CD14-positive monocyte (primary cell): ENCODE results near the gene NONO. TPM values are rescaled to one million over a fixed set of nuclear protein-coding genes. Genes with fewer than 3 reads are reported as not detected.
"Not testable (repeated sequence)": the region's sequence is repeated elsewhere in the genome, so short reads cannot be mapped to it uniquely, and the experiment has no call there.

Experiments used
- DNase-seq, 3 donors: peaks; one replicate each; pipeline ENCODE4 v3.0.0-alpha.2; 2011 to 2022
- H2AFZ ChIP-seq: 2 replicates; pipeline ENCODE4 v1.6.0; 2012; ENCODE audit warnings: mild to moderate bottlenecking, low read depth, low read length, inconsistent platforms; ENCODE audit not compliant: insufficient read depth, poor library complexity, severe bottlenecking
- H3K27ac ChIP-seq, 2 donors: 1 replicate in 1 of 2; 2 replicates in 1 of 2; pipeline ENCODE4 v1.5.1; 2012 to 2013; ENCODE audit warnings: low read length in 2 of 2, control low read depth in 1 of 2, inconsistent platforms in 1 of 2, low read depth in 1 of 2, mild to moderate bottlenecking in 1 of 2
- H3K27me3 ChIP-seq, 2 donors: one replicate each; pipeline versions ENCODE4 v1.6.0 to v1.6.1; 2011 to 2013; ENCODE audit warnings: low read length in 2 of 2; ENCODE audit not compliant: control insufficient read depth in 2 of 2, insufficient read depth in 2 of 2
- H3K36me3 ChIP-seq, 2 donors: replicated peaks in 1 of 2; 1 replicate in 1 of 2; 2 replicates in 1 of 2; pipeline versions ENCODE4 v1.5.1 to v1.6.1; 2012 to 2013; ENCODE audit warnings: low read length in 2 of 2, control low read depth in 1 of 2, inconsistent platforms in 1 of 2, mild to moderate bottlenecking in 1 of 2; ENCODE audit not compliant: insufficient read depth in 2 of 2, control insufficient read depth in 1 of 2
- H3K4me1 ChIP-seq, 2 donors: 1 replicate in 1 of 2; 2 replicates in 1 of 2; pipeline versions ENCODE4 v1.5.1 to v1.6.1; 2012 to 2013; ENCODE audit warnings: low read length in 2 of 2, control low read depth in 1 of 2, inconsistent platforms in 1 of 2, mild to moderate bottlenecking in 1 of 2, moderate library complexity in 1 of 2; ENCODE audit not compliant: insufficient read depth in 2 of 2, control insufficient read depth in 1 of 2
- H3K4me2 ChIP-seq: replicated peaks from 2 replicates; pipeline ENCODE3; 2012; ENCODE audit warnings: low read length, moderate library complexity, mild to moderate bottlenecking; ENCODE audit not compliant: poor library complexity, severe bottlenecking; ENCODE audit errors: extremely low read depth
- H3K4me3 ChIP-seq, 3 experiments: fragments of 200-600 bp in 1 of 3; sonication (generic) in 1 of 3; replicated peaks in 1 of 3; 1 replicate in 2 of 3; 2 replicates in 1 of 3; pipeline ENCODE4 v1.5.1; 2011 to 2013; ENCODE audit warnings: low read length in 3 of 3, mild to moderate bottlenecking in 3 of 3, control low read depth in 2 of 3, low read depth in 2 of 3, inconsistent platforms in 1 of 3, moderate library complexity in 1 of 3
- H3K79me2 ChIP-seq: 2 replicates; pipeline ENCODE4 v1.6.0; 2012; ENCODE audit warnings: mild to moderate bottlenecking, control low read depth, inconsistent platforms, low read length, moderate library complexity; ENCODE audit not compliant: insufficient read depth
- H3K9ac ChIP-seq: 2 replicates; pipeline ENCODE4 v1.6.0; 2017; ENCODE audit warnings: low read length, mild to moderate bottlenecking; ENCODE audit not compliant: insufficient read depth, poor library complexity, severe bottlenecking
- H3K9me3 ChIP-seq, 2 donors: replicated peaks in 1 of 2; 1 replicate in 1 of 2; 2 replicates in 1 of 2; pipeline versions ENCODE4 v1.5.1 to v1.6.1; 2012 to 2013; ENCODE audit warnings: low read length in 2 of 2, control low read depth in 1 of 2; ENCODE audit not compliant: control insufficient read depth in 1 of 2, insufficient read depth in 1 of 2
- H4K20me1 ChIP-seq: 2 replicates; pipeline ENCODE4 v1.6.0; 2012; ENCODE audit warnings: mild to moderate bottlenecking, low read length, control low read depth, moderate library complexity; ENCODE audit not compliant: insufficient read depth
- H3K27ac Mint-ChIP-seq, 7 donors: one replicate each; pipeline ENCODE4 v1.8.0; 2020; ENCODE audit warnings: mild to moderate bottlenecking in 7 of 7, mixed read lengths in 7 of 7, moderate library complexity in 6 of 7, inconsistent platforms in 2 of 7
- H3K27me3 Mint-ChIP-seq, 3 donors: one replicate each; pipeline ENCODE4 v1.8.0; 2021 to 2022; ENCODE audit warnings: low read depth in 3 of 3, mild to moderate bottlenecking in 3 of 3, mixed read lengths in 3 of 3, moderate library complexity in 3 of 3, inconsistent platforms in 1 of 3
- H3K36me3 Mint-ChIP-seq, 2 donors: one replicate each; pipeline ENCODE4 v1.8.0; 2020; ENCODE audit warnings: mixed read lengths in 2 of 2, inconsistent platforms in 1 of 2, mild to moderate bottlenecking in 1 of 2
- H3K4me1 Mint-ChIP-seq: one replicate; pipeline ENCODE4 v1.8.0; 2020; ENCODE audit warnings: mild to moderate bottlenecking, mixed read lengths
- H3K4me3 Mint-ChIP-seq, 2 donors: one replicate each; pipeline ENCODE4 v1.8.0; 2020; ENCODE audit warnings: mild to moderate bottlenecking in 2 of 2, mixed read lengths in 2 of 2, moderate library complexity in 1 of 2
- H3K9me3 Mint-ChIP-seq, 7 donors: one replicate each; pipeline ENCODE4 v1.8.0; 2020 to 2022; ENCODE audit warnings: mixed read lengths in 7 of 7, mild to moderate bottlenecking in 6 of 7, moderate library complexity in 6 of 7, inconsistent platforms in 2 of 7
- CTCF ChIP-seq: fragments of 200-600 bp; IDR thresholded peaks from one replicate; pipeline ENCODE4 v1.8.0; 2022; ENCODE audit warnings: antibody characterized with exemption, mild to moderate bottlenecking
- WGBS: methylation state at CpG from one replicate; pipeline ENCODE4 v1.1.5; 2013; ENCODE audit warnings: missing lambda C conversion rate; ENCODE audit not compliant: insufficient coverage; 5-methylcytosine and 5-hydroxymethylcytosine counted together
- intact Hi-C, 2 donors: fragments of 100-400 bp; cut with micrococcal nuclease; formaldehyde crosslinking; loops; one replicate each; pipeline versions ENCODE4 v1.15.0 to v1.15.1; 2023
- polyA plus RNA-seq, 3 donors: library from polyadenylated mRNA; depleted of rRNA in 1 of 3; unstranded in 2 of 3; stranded (reverse) in 1 of 3; fragments of 300-500 nt in 2 of 3; fragments of >200 nt in 1 of 3; fragmentation: Illumina TruSeq in 2 of 3; gene quantifications; 1 replicate in 2 of 3; 2 replicates in 1 of 3; pipeline ENCODE4 v1.2.3, GENCODE V29; 2012 to 2021

The NONO gene
- polyA plus RNA-seq, 3 donors = 111 to 133 (median 122) TPM

GRCh38 chrX:71315917-71316316, 32.5 kb downstream of the NONO start:
- no peak overlapping the region for H2AFZ ChIP-seq
- H3K27ac Mint-ChIP-seq = no peak overlapping the region

GRCh38 chrX:71316959-71317358, 33.5 kb downstream of the NONO start:
- Mint-ChIP-seq H3K9me3 (peaks cover 0 to 11% (median 0%) of the 10 kb centered on the region in 7 donors), H3K4me1 (peaks cover 10% of the 10 kb centered on the region)
- H3K79me2 ChIP-seq, H3K9me3 ChIP-seq, DNase-seq, H3K4me3 ChIP-seq, H3K27ac ChIP-seq, H3K36me3 ChIP-seq, H3K4me3 Mint-ChIP-seq, H3K27me3 Mint-ChIP-seq, H3K9ac ChIP-seq, H3K27ac Mint-ChIP-seq, H3K4me1 ChIP-seq, H2AFZ ChIP-seq, H4K20me1 ChIP-seq, H3K27me3 ChIP-seq, intact Hi-C loops, H3K4me2 ChIP-seq, H3K36me3 Mint-ChIP-seq: not testable (repeated sequence)
- no CpG with 5 or more reads among the region's 1 CpG for WGBS

More at GRCh38 chrX:71315917-71316316, 32.5 kb downstream of the NONO start:
- Histone ChIP-seq H3K27ac (no peak overlapping the region), H3K4me3 (no peak overlapping the region), H3K36me3 (no peaks in the 10 kb centered on the region), H4K20me1 (no peaks in the 10 kb centered on the region), H3K9me3 (no peaks in the 10 kb centered on the region), H3K27me3 (no peaks in the 10 kb centered on the region), H3K9ac (no peak overlapping the region), H3K79me2 (no peaks in the 10 kb centered on the region), H3K4me1 (peaks cover 2 to 5% of the 10 kb centered on the region in 2 donors), H3K4me2 (no peak overlapping the region)
- WGBS = 95% methylated on average over 4 of the region's 7 CpGs
- H3K27me3 Mint-ChIP-seq = peaks cover 0 to 3% (median 1%) of the 10 kb centered on the region in 3 donors
- H3K4me1 Mint-ChIP-seq = peaks cover 10% of the 10 kb centered on the region
- intact Hi-C loops = no loop called here
- peaks cover 0 to 8% (median 0%) of the 10 kb centered on the region in 7 donors for H3K9me3 Mint-ChIP-seq
- H3K4me3 Mint-ChIP-seq = no peak overlapping the region
- TF ChIP-seq CTCF = no peak
- H3K36me3 Mint-ChIP-seq = no peaks in the 10 kb centered on the region
- DNase-seq = no peak
